Adrenal gland (tissue), 12 donors: Measurements from ENCODE around the gene MGAT5. TPM values are rescaled to one million over a fixed set of nuclear protein-coding genes. Genes with fewer than 3 reads are reported as not detected.

Experiments used
- DNase-seq, 7 donors: peaks; one replicate each; pipeline ENCODE4 v3.0.0-alpha.2; 2019 to 2020
- H3K27ac ChIP-seq, 5 donors: fragments of 200-600 bp; sonication (generic) in 4 of 5; 1 replicate in 3 of 5; 2 replicates in 2 of 5; pipeline versions ENCODE4 v1.5.1 to v1.8.0; 2016 to 2020; ENCODE audit warnings: mild to moderate bottlenecking in 1 of 5
- H3K27me3 ChIP-seq: fragments of 200-600 bp; 2 replicates; pipeline ENCODE4 v1.8.0; 2021
- H3K36me3 ChIP-seq, 2 donors: fragments of 200-600 bp; replicated peaks in 1 of 2; 1 replicate in 1 of 2; 2 replicates in 1 of 2; pipeline versions ENCODE4 v1.5.1 to v1.8.0; 2018 to 2022
- H3K4me1 ChIP-seq, 2 donors: fragments of 200-600 bp; replicated peaks in 1 of 2; 1 replicate in 1 of 2; 2 replicates in 1 of 2; pipeline versions ENCODE4 v1.5.1 to v1.8.0; 2018 to 2021
- H3K4me3 ChIP-seq, 4 donors: fragments of 200-600 bp; sonication (generic) in 3 of 4; one replicate each; pipeline ENCODE4 v1.5.1; 2016 to 2018
- H3K9me3 ChIP-seq, 3 donors: fragments of 200-600 bp; sonication (generic) in 1 of 3; replicated peaks in 1 of 3; 1 replicate in 2 of 3; 2 replicates in 1 of 3; pipeline versions ENCODE4 v1.5.1 to v1.8.0; 2016 to 2021
- POLR2A ChIP-seq, 2 donors: fragments of 450-650 bp; IDR thresholded peaks; one replicate each; pipeline ENCODE4 v1.6.1; 2017; ENCODE audit warnings: antibody characterized with exemption in 2 of 2, mild to moderate bottlenecking in 2 of 2, moderate library complexity in 1 of 2
- WGBS, 4 donors: extraction: QIAGEN DNeasy Blood & Tissue Kit in 2 of 4; methylation state at CpG; one replicate each; pipeline versions ENCODE4 v1.1.5 to v1.1.7; 2013 to 2017; 5-methylcytosine and 5-hydroxymethylcytosine counted together
- intact Hi-C, 2 donors: fragments of 100-400 bp; cut with DNase I; formaldehyde crosslinking; loops; one replicate each; pipeline versions ENCODE4 v1.14.1 to v1.15.0; 2022 to 2023
- polyA plus RNA-seq, 3 donors: library from polyadenylated mRNA; stranded (reverse); fragments of 200-250 nt in 2 of 3; fragments of 350-450 nt in 1 of 3; fragmentation: Illumina TruSeq in 1 of 3; extraction: RNeasy Lipid Tissue Mini Kit (QIAGEN cat#74804) in 1 of 3; gene quantifications; one replicate each; pipeline ENCODE4 v1.2.3, GENCODE V29; 2013 to 2014
- total RNA-seq, 9 donors: library from RNA; depleted of rRNA in 4 of 9; stranded (reverse); fragments of >200 nt in 4 of 9; fragments of 120-200 nt in 1 of 9; fragmentation: NEBNext Ultra II Directional in 1 of 9; extraction: Animal tissue kit (Norgen Biotek cat#: 25700) in 1 of 9; gene quantifications; one replicate each; pipeline versions ENCODE4 v1.1.0 to v1.2.4, GENCODE V29; 2013 to 2023
- TF ChIP-seq, protein P1 (sequence below), 6 experiments: fragments of 450-650 bp in 4 of 6; fragments of 200-600 bp in 2 of 6; sonication (generic) in 1 of 6; IDR thresholded peaks; 1 replicate in 5 of 6; 2 replicates in 1 of 6; pipeline versions ENCODE4 v1.5.1 to v1.8.0; 2016 to 2021; ENCODE audit warnings: antibody characterized with exemption in 6 of 6, mild to moderate bottlenecking in 2 of 6, moderate library complexity in 1 of 6
- donor health status: healthy with polysubstance abuse.
- donor health status: Bipolar disorder and iron deficiency.
- donor health status: DM: yes; HTN: yes; CAD: no.
- donor health status: DM: no; HTN: no; CAD: no.
- donor health status: DM: no; HTN: no; CAD: no.
- donor health status: DM: yes; HTN: yes; CAD: no.

Gene MGAT5
- total and polyA plus RNA-seq, 12 donors = 2.9 to 74.6 (median 41.1) TPM

DNA sequence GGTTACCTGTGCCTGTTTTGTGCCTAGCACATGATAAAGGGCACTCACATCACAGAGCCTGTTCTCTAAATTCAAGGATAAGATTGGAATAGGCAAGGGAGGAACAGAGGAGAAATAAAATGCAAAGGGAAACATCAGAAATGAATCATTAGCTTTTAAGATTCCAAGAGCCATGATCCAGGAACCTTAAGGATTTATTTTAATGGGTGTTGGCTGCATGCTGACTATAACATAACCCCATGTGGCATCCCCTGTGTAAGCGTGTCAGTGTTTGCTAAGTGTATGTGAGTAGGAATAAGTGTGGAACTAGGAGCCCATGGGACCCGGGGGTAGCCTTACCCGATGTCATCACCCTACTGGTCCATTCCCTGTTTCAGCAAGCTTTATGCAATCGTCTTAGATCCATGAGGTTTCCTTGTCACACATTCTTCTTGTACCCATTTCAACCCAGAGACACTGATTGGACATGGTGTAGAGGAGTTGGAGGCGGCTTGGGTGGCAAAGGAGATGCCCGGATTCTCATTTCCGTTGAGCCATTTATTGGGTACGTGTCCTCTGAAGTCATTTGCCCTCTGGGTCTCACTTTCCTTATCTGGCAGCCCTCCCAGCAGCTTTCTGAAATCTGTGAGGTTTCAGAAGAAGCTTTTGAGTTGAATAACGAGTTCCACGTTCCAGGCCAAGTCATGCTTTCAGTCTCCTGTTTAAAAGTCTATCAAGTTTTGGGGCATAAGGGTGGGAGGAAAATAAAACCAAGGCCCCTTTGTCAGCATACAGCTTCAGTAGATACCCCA lies 117.0 kb downstream of the MGAT5 start:
- Histone ChIP-seq H3K27ac (no peak overlapping the region), H3K36me3 (no peaks in the 10 kb centered on the region), H3K9me3 (no peaks in the 10 kb centered on the region), H3K4me1 (peaks cover 0 to 10% of the 10 kb centered on the region in 2 donors), H3K4me3 (no peak overlapping the region), H3K27me3 (no peaks in the 10 kb centered on the region)
- no peak for TF ChIP-seq POLR2A (IDR thresholded peaks at IDR 0.05)
- TF ChIP-seq, protein P1, sequence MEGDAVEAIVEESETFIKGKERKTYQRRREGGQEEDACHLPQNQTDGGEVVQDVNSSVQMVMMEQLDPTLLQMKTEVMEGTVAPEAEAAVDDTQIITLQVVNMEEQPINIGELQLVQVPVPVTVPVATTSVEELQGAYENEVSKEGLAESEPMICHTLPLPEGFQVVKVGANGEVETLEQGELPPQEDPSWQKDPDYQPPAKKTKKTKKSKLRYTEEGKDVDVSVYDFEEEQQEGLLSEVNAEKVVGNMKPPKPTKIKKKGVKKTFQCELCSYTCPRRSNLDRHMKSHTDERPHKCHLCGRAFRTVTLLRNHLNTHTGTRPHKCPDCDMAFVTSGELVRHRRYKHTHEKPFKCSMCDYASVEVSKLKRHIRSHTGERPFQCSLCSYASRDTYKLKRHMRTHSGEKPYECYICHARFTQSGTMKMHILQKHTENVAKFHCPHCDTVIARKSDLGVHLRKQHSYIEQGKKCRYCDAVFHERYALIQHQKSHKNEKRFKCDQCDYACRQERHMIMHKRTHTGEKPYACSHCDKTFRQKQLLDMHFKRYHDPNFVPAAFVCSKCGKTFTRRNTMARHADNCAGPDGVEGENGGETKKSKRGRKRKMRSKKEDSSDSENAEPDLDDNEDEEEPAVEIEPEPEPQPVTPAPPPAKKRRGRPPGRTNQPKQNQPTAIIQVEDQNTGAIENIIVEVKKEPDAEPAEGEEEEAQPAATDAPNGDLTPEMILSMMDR (IDR thresholded peaks at IDR 0.05) = no peak
- DNase-seq = no peak
- intact Hi-C loops = no loop called here
- WGBS, 4 donors = 81 to 91% (median 89%) methylated on average over 10 of the region's 10 CpGs

DNA sequence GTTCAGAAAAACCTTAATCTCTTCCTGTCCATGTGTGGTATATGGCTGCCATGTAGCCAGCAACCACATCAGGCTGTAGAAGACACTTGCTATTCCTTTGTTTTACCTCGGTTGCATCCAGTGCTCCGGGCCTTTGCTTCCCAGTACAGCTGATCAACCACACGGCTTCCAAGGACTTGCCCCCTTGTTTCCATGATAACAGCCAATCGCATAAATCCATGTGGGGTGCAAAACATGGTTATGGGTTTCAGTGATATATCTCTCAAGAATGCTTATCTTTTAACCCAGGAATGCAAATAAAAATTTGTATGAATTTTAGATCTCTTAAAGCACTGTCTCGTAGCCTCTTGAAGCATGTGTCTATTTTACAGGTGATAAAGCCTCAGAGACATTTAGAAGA lies 118.3 kb downstream of the MGAT5 start:
- no peak for TF ChIP-seq POLR2A (IDR thresholded peaks at IDR 0.05)
- TF ChIP-seq, protein P1 (IDR thresholded peaks at IDR 0.05) = no peak
- Histone ChIP-seq H3K27ac (no peak overlapping the region), H3K4me3 (no peak overlapping the region), H3K27me3 (no peaks in the 10 kb centered on the region), H3K36me3 (no peaks in the 10 kb centered on the region), H3K9me3 (no peaks in the 10 kb centered on the region), H3K4me1 (peaks cover 0 to 10% of the 10 kb centered on the region in 2 donors)
- 87 to 93% (median 92%) methylated on average over 5 of the region's 5 CpGs for WGBS, 4 donors
- intact Hi-C loops = no loop called here
- DNase-seq = no peak

DNA sequence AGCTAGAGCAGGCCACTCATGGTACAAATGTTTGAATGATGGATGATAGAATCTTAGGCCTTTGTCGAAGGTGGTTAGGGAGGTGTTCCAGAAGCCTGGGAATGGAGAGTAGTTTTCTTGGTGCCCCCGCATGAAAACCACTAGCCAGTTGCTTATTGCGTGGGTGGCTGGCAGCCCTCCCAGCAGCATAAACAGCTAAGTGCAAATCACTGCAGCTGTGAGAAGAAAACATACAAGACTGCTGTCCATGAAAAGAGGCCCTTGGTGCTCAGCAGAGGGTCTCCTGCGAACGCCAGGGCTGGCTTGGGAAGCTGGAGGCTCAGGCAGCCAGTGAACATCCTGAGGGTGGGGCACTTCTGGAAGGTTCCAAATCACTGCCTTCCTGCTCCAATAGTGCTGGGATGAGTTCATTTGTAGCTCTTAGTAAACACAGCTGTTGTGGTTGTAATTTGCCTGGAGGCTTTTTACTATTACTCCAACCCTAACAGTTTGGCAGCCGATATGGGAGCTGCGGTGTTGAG lies 118.8 kb downstream of the MGAT5 start:
- no peak for DNase-seq
- peaks cover 0 to 14% of the 10 kb centered on the region in 2 donors for H3K4me1 ChIP-seq
- TF ChIP-seq POLR2A (IDR thresholded peaks at IDR 0.05) = no peak
- TF ChIP-seq, protein P1 (IDR thresholded peaks at IDR 0.05) = no peak
- no peaks in the 10 kb centered on the region for H3K27me3 ChIP-seq
- H3K27ac ChIP-seq = no peak overlapping the region
- intact Hi-C loops = no loop called here
- H3K36me3 ChIP-seq = no peaks in the 10 kb centered on the region
- 68 to 77% (median 76%) methylated on average over 7 of the region's 7 CpGs for WGBS, 4 donors
- no peak overlapping the region for H3K4me3 ChIP-seq
- no peaks in the 10 kb centered on the region for H3K9me3 ChIP-seq

DNA sequence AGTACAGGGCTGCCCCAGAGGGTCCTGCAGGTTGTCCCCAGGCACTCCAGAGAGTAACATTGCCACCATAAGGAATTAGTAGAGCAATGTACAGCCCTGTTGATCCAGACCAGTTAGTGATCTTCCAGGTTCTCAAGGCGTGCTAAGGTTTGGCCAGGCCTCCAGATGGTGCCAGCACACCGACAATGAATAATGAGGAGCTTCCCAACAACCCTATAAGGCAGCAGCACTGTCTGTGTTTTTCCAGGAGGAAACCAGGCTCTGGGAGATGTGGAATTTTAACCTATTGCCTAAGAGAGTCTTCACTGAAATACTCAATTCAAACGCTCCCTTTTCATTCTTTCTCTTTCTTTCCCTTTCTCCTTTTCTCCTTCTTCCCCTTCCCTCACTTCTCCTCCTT lies 122.1 kb downstream of the MGAT5 start:
- intact Hi-C loops = no loop called here
- Histone ChIP-seq H3K4me3 (no peak overlapping the region), H3K27ac (no peak overlapping the region), H3K27me3 (no peaks in the 10 kb centered on the region), H3K9me3 (no peaks in the 10 kb centered on the region), H3K36me3 (no peaks in the 10 kb centered on the region), H3K4me1 (peaks cover 0 to 16% of the 10 kb centered on the region in 2 donors)
- no peak for TF ChIP-seq POLR2A (IDR thresholded peaks at IDR 0.05)
- TF ChIP-seq, protein P1 (IDR thresholded peaks at IDR 0.05) = peak in 3 of 6 experiments; percentile 15 to 39 (median 37)
- peak in 5 of 7 donors; percentile 19 to 79 (median 29) for DNase-seq
- WGBS, 4 donors = 73 to 87% (median 79%) methylated on average over 3 of the region's 3 CpGs
